Fibroblast of lung (primary cell): ENCODE measurements around the gene DMBT1. TPM values are rescaled to one million over a fixed set of nuclear protein-coding genes. Genes with fewer than 3 reads are reported as not detected.

Experiments
- DNase-seq, 2 donors: peaks; one replicate each; pipeline versions ENCODE4 v3.0.0 to v3.0.0-alpha.2; 2010; ENCODE audit warnings: low read depth in 2 of 2
- H2AFZ ChIP-seq: 2 replicates; pipeline ENCODE4 v1.5.1; 2012; ENCODE audit warnings: low read length, control low read depth, inconsistent platforms
- H3K27ac ChIP-seq: 2 replicates; pipeline ENCODE4 v1.5.1; 2011; ENCODE audit warnings: low read length, control low read depth; ENCODE audit not compliant: insufficient read depth
- H3K27me3 ChIP-seq: 2 replicates; pipeline ENCODE4 v1.5.1; 2011; ENCODE audit warnings: mild to moderate bottlenecking, low read length; ENCODE audit not compliant: control insufficient read depth, insufficient read depth
- H3K36me3 ChIP-seq: 2 replicates; pipeline ENCODE4 v1.5.1; 2011; ENCODE audit warnings: low read length; ENCODE audit not compliant: control insufficient read depth, insufficient read depth
- H3K4me1 ChIP-seq: 2 replicates; pipeline ENCODE4 v1.5.1; 2011; ENCODE audit warnings: low read length; ENCODE audit not compliant: control insufficient read depth, insufficient read depth; ENCODE audit errors: extremely low read depth
- H3K4me2 ChIP-seq: 2 replicates; pipeline ENCODE4 v1.5.1; 2011; ENCODE audit warnings: low read length, control low read depth; ENCODE audit not compliant: insufficient read depth; ENCODE audit errors: extremely low read depth
- H3K4me3 ChIP-seq, 4 experiments: fragments of 200-600 bp in 1 of 4; sonication (generic) in 1 of 4; replicated peaks in 1 of 4; 2 replicates each; pipeline ENCODE4 v1.5.1; 2011 to 2016; ENCODE audit warnings: low read length in 4 of 4, low read depth in 3 of 4, mild to moderate bottlenecking in 3 of 4, control low read depth in 2 of 4, inconsistent platforms in 1 of 4, mixed read lengths in 1 of 4; ENCODE audit not compliant: insufficient read depth in 1 of 4; ENCODE audit errors: control extremely low read depth in 1 of 4
- H3K79me2 ChIP-seq: 2 replicates; pipeline ENCODE4 v1.5.1; 2012; ENCODE audit warnings: mild to moderate bottlenecking, low read length, inconsistent platforms; ENCODE audit not compliant: control insufficient read depth, insufficient read depth
- H3K9ac ChIP-seq: 2 replicates; pipeline ENCODE4 v1.5.1; 2011; ENCODE audit warnings: mild to moderate bottlenecking, low read length, control low read depth; ENCODE audit not compliant: insufficient read depth
- H3K9me3 ChIP-seq: 2 replicates; pipeline ENCODE4 v1.5.1; 2012; ENCODE audit warnings: low read depth, low read length; ENCODE audit not compliant: control insufficient read depth, insufficient read depth
- H4K20me1 ChIP-seq: 2 replicates; pipeline ENCODE4 v1.5.1; 2011; ENCODE audit warnings: low read length; ENCODE audit not compliant: control insufficient read depth, insufficient read depth; ENCODE audit errors: extremely low read depth
- CTCF ChIP-seq, 2 donors: IDR thresholded peaks in 1 of 2; conservative IDR thresholded peaks in 1 of 2; 1 replicate in 1 of 2; 2 replicates in 1 of 2; pipeline ENCODE4 v1.5.1; 2011 to 2012; ENCODE audit warnings: low read length in 2 of 2, control low read depth in 1 of 2, inconsistent platforms in 1 of 2, low read depth in 1 of 2, mild to moderate bottlenecking in 1 of 2
- EZH2 ChIP-seq: IDR thresholded peaks from 2 replicates; pipeline ENCODE4 v1.5.1; 2012; ENCODE audit warnings: low read length, control low read depth, mild to moderate bottlenecking; ENCODE audit errors: missing control alignments
- polyA plus RNA-seq, 2 donors: library from polyadenylated mRNA; depleted of rRNA in 1 of 2; stranded (reverse) in 1 of 2; unstranded in 1 of 2; fragments of >200 nt; gene quantifications; 2 replicates each; pipeline ENCODE4 v1.2.1, GENCODE V29; 2011 to 2012; ENCODE audit warnings: missing spikeins in 1 of 2
- total RNA-seq: library from RNA; depleted of rRNA; stranded (reverse); fragments of >200 nt; gene quantifications from 2 replicates; pipeline ENCODE4 v1.2.1, GENCODE V29; 2014

DMBT1 gene
- total and polyA plus RNA-seq, 2 donors (not counting 1 experiment from before 2014, with no cell fraction given), result under 0.01 TPM; not detected in 1

GRCh38 chr10:122643931-122644534 lies 83.5 kb downstream of the DMBT1 start:
- no peak overlapping the region for H3K27ac ChIP-seq
- no peak for DNase-seq
- no peak for TF ChIP-seq CTCF (conservative IDR thresholded peaks at IDR 0.05 in 1 of 2, IDR thresholded peaks at IDR 0.05 in 1 of 2; ENCODE audit: low read depth in 1 of 2, low read length in 2 of 2)

GRCh38 chr10:122646511-122647382 lies 86.2 kb downstream of the DMBT1 start:
- H3K27me3 ChIP-seq, result no peaks in the 10 kb centered on the region
- no peak overlapping the region for H2AFZ ChIP-seq
- no peaks in the 10 kb centered on the region for H3K4me1 ChIP-seq
- no peaks in the 10 kb centered on the region for H4K20me1 ChIP-seq
- H3K36me3 ChIP-seq, result no peaks in the 10 kb centered on the region
- H3K27ac ChIP-seq, result no peak overlapping the region
- no peaks in the 10 kb centered on the region for H3K9me3 ChIP-seq
- no peak for DNase-seq
- H3K79me2 ChIP-seq, result no peaks in the 10 kb centered on the region
- no peak overlapping the region for H3K9ac ChIP-seq
- H3K4me3 ChIP-seq, result no peak overlapping the region
- H3K4me2 ChIP-seq, result no peak overlapping the region
- TF ChIP-seq CTCF (conservative IDR thresholded peaks at IDR 0.05 in 1 of 2, IDR thresholded peaks at IDR 0.05 in 1 of 2; ENCODE audit: low read depth in 1 of 2, low read length in 2 of 2), result no peak
- no peak for TF ChIP-seq EZH2

More at GRCh38 chr10:122643931-122644534, 83.5 kb downstream of the DMBT1 start:
- Histone ChIP-seq H4K20me1 (no peaks in the 10 kb centered on the region), H3K4me1 (no peaks in the 10 kb centered on the region), H2AFZ (no peak overlapping the region), H3K27me3 (no peaks in the 10 kb centered on the region), H3K79me2 (no peaks in the 10 kb centered on the region), H3K9ac (no peak overlapping the region), H3K9me3 (no peaks in the 10 kb centered on the region), H3K4me3 (no peak overlapping the region), H3K36me3 (no peaks in the 10 kb centered on the region), H3K4me2 (no peak overlapping the region)

- Histone ChIP-seq H3K4me3 (no peak overlapping the region), H3K4me2 (no peak overlapping the region), H3K9ac (no peak overlapping the region), H3K4me1 (no peaks in the 10 kb centered on the region), H2AFZ (no peak overlapping the region), H3K79me2 (no peaks in the 10 kb centered on the region), H4K20me1 (no peaks in the 10 kb centered on the region), H3K9me3 (no peaks in the 10 kb centered on the region), H3K27ac (no peak overlapping the region), H3K36me3 (no peaks in the 10 kb centered on the region), H3K27me3 (no peaks in the 10 kb centered on the region)
- no peak for DNase-seq
- TF ChIP-seq EZH2, result no peak
- TF ChIP-seq CTCF (conservative IDR thresholded peaks at IDR 0.05 in 1 of 2, IDR thresholded peaks at IDR 0.05 in 1 of 2; ENCODE audit: low read depth in 1 of 2, low read length in 2 of 2), result no peak
Observed at GRCh38 chr10:122647383-122647968, 86.9 kb downstream of the DMBT1 start.
